Heart left ventricle (tissue), 13 donors: Measurements from ENCODE around the gene SPATA1.

Experiments used
- POLR2A ChIP-seq, 2 donors: fragments of 450-650 bp; IDR thresholded peaks; one replicate each; pipeline ENCODE4 v1.6.1; 2017; ENCODE audit warnings: antibody characterized with exemption in 2 of 2, mild to moderate bottlenecking in 2 of 2, moderate library complexity in 2 of 2
- TF ChIP-seq, protein P1 (sequence below), 12 donors: fragments of 200-600 bp; sonication (generic) in 4 of 12; IDR thresholded peaks; one replicate each; pipeline versions ENCODE4 v1.5.0 to v1.8.0; 2018 to 2022; ENCODE audit warnings: antibody characterized with exemption in 12 of 12, mild to moderate bottlenecking in 5 of 12
- donor health status: ischemic (EF 13 %, LVEDD 7.1; RV severe dilation, severe dysfunction).
- donor health status: DM: no; HTN: yes; CAD: no.
- donor health status: DM: no; HTN: no; CAD: no.
- donor health status: ischemic (EF 25% LVEDD 6.9; RV normal size, moderate dysfunction).
- donor health status: ischemic (EF 25% LVEDD 5.7; RV mildly dilated, moderate dysfunction).
- donor health status: ischemic (EF 35%, LVEDD 5.7; RV mildly dilated, moderate dysfunction).
- donor health status: nonischemic (EF 11% LVEDD 7.7; RV severe dilation, severe dysfunction).
- donor health status: DM: yes; HTN: yes; CAD: no.
- donor health status: PGD.
- donor health status: ischemic (EF 29% LVEDD 5.4; RV normal size, mild dysfunction).
- donor health status: nonischemic (EF 23%, LVEDD 6.1; RV moderate dilation, normal function).

DNA sequence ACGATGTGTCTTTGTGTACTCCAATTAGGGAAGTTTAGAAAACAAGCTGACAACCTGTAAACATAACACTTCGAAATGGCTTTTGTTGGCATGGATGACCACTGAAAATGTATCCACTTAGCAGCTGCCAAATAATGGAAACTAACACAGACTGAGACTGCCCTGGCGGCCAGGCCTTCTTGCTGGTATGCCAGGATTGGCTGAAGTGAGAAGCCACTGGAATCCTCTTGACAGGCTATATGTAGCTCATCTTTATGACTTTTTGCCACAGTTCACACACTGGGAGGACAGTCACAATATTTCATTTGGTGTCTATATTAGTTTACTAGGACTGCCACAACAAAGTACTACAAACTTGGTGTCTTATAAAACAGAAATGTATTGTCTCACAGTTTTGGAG is 80.9 kb downstream of the SPATA1 start:
- TF ChIP-seq, protein P1, sequence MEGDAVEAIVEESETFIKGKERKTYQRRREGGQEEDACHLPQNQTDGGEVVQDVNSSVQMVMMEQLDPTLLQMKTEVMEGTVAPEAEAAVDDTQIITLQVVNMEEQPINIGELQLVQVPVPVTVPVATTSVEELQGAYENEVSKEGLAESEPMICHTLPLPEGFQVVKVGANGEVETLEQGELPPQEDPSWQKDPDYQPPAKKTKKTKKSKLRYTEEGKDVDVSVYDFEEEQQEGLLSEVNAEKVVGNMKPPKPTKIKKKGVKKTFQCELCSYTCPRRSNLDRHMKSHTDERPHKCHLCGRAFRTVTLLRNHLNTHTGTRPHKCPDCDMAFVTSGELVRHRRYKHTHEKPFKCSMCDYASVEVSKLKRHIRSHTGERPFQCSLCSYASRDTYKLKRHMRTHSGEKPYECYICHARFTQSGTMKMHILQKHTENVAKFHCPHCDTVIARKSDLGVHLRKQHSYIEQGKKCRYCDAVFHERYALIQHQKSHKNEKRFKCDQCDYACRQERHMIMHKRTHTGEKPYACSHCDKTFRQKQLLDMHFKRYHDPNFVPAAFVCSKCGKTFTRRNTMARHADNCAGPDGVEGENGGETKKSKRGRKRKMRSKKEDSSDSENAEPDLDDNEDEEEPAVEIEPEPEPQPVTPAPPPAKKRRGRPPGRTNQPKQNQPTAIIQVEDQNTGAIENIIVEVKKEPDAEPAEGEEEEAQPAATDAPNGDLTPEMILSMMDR (IDR thresholded peaks at IDR 0.05): no peak
- TF ChIP-seq POLR2A (IDR thresholded peaks at IDR 0.05): no peak
